Trophoblast cell (in vitro differentiated cells and primary cell): ENCODE measurements around the gene CKS1B.
"Not testable (repeated sequence)": the region's sequence is repeated elsewhere in the genome, so short reads cannot be mapped to it uniquely, and the experiment has no call there.

Experiments
- DNase-seq, 2 donors: peaks; one replicate each; pipeline ENCODE4 v3.0.0-alpha.2; 2016
- H2AFZ ChIP-seq: 2 replicates; pipeline ENCODE4 v1.6.1; 2013; ENCODE audit warnings: low read length, moderate library complexity, mild to moderate bottlenecking; ENCODE audit not compliant: insufficient read depth, poor library complexity
- H2AK5ac ChIP-seq: 2 replicates; pipeline ENCODE4 v1.6.1; 2013; ENCODE audit warnings: mild to moderate bottlenecking, low read length
- H2BK120ac ChIP-seq: 2 replicates; pipeline ENCODE4 v1.6.1; 2013; ENCODE audit warnings: low read length, mild to moderate bottlenecking, moderate library complexity; ENCODE audit not compliant: insufficient read depth, poor library complexity
- H2BK12ac ChIP-seq: 2 replicates; pipeline ENCODE4 v1.6.1; 2013; ENCODE audit warnings: mild to moderate bottlenecking, low read length, moderate library complexity
- H2BK5ac ChIP-seq: 2 replicates; pipeline ENCODE4 v1.6.1; 2013; ENCODE audit warnings: low read length, low read depth, moderate library complexity, mild to moderate bottlenecking; ENCODE audit not compliant: poor library complexity
- H3K14ac ChIP-seq: 2 replicates; pipeline ENCODE4 v1.6.1; 2013; ENCODE audit warnings: mild to moderate bottlenecking, low read length
- H3K18ac ChIP-seq: 2 replicates; pipeline ENCODE4 v1.6.1; 2013; ENCODE audit warnings: mild to moderate bottlenecking, low read length
- H3K23ac ChIP-seq: 2 replicates; pipeline ENCODE4 v1.6.1; 2013; ENCODE audit warnings: low read length
- H3K27ac ChIP-seq: 2 replicates; pipeline ENCODE4 v1.5.1; 2013; ENCODE audit warnings: low read depth, mild to moderate bottlenecking, inconsistent platforms, low read length, moderate library complexity
- H3K27me3 ChIP-seq: 2 replicates; pipeline ENCODE4 v1.6.1; 2013; ENCODE audit warnings: inconsistent platforms, mild to moderate bottlenecking, low read length, moderate library complexity; ENCODE audit not compliant: insufficient read depth
- H3K36me3 ChIP-seq, 2 experiments: 1 replicate in 1 of 2; 2 replicates in 1 of 2; pipeline ENCODE4 v1.6.1; 2013; ENCODE audit warnings: low read length in 2 of 2, mild to moderate bottlenecking in 2 of 2, moderate library complexity in 1 of 2; ENCODE audit not compliant: insufficient read depth in 2 of 2, control insufficient read depth in 1 of 2
- H3K4ac ChIP-seq: 2 replicates; pipeline ENCODE4 v1.6.1; 2013; ENCODE audit warnings: low read depth, mild to moderate bottlenecking, low read length, moderate library complexity
- H3K4me1 ChIP-seq, 2 experiments: 1 replicate in 1 of 2; 2 replicates in 1 of 2; pipeline ENCODE4 v1.6.1; 2013; ENCODE audit warnings: low read length in 2 of 2, mild to moderate bottlenecking in 2 of 2, moderate library complexity in 1 of 2; ENCODE audit not compliant: insufficient read depth in 2 of 2, control insufficient read depth in 1 of 2
- H3K4me2 ChIP-seq: 2 replicates; pipeline ENCODE4 v1.6.1; 2013; ENCODE audit warnings: inconsistent platforms, mild to moderate bottlenecking, low read length, moderate library complexity
- H3K4me3 ChIP-seq: 2 replicates; pipeline ENCODE4 v1.5.1; 2013; ENCODE audit warnings: mild to moderate bottlenecking, low read depth, low read length, inconsistent platforms
- H3K79me1 ChIP-seq: one replicate; pipeline ENCODE4 v1.6.1; 2013; ENCODE audit warnings: low read length
- H3K79me2 ChIP-seq: 2 replicates; pipeline ENCODE4 v1.6.1; 2013; ENCODE audit warnings: low read length, mild to moderate bottlenecking; ENCODE audit not compliant: control insufficient read depth, insufficient read depth, poor library complexity
- H3K9ac ChIP-seq: 2 replicates; pipeline ENCODE4 v1.6.1; 2013; ENCODE audit warnings: mild to moderate bottlenecking, low read length
- H3K9me3 ChIP-seq: 2 replicates; pipeline ENCODE4 v1.6.1; 2013; ENCODE audit warnings: low read depth, mild to moderate bottlenecking, control low read depth, inconsistent platforms, low read length; ENCODE audit not compliant: insufficient read depth
- H4K12ac ChIP-seq: 2 replicates; pipeline ENCODE4 v1.6.1; 2013; ENCODE audit warnings: low read depth, mild to moderate bottlenecking, low read length, moderate library complexity
- H4K8ac ChIP-seq: 2 replicates; pipeline ENCODE4 v1.6.1; 2013; ENCODE audit warnings: low read depth, mild to moderate bottlenecking, low read length, moderate library complexity
- H4K91ac ChIP-seq: one replicate; pipeline ENCODE4 v1.6.1; 2013; ENCODE audit warnings: low read depth, mild to moderate bottlenecking, low read length, moderate library complexity
- WGBS: extraction: QIAGEN DNeasy Blood & Tissue Kit; methylation state at CpG from one replicate; pipeline ENCODE4 v1.1.7; 2013; ENCODE audit warnings: missing lambda C conversion rate; ENCODE audit not compliant: insufficient read length, insufficient coverage; ENCODE audit errors: extremely low coverage; 5-methylcytosine and 5-hydroxymethylcytosine counted together

CKS1B gene

GRCh38 chr1:154994269-154994587 is 19.7 kb downstream of the CKS1B start:
- Histone ChIP-seq H3K14ac (no peak overlapping the region), H4K91ac (no peak overlapping the region), H3K9ac (no peak overlapping the region), H3K18ac (no peak overlapping the region), H3K79me1 (no peaks in the 10 kb centered on the region), H3K4me2 (no peak overlapping the region), H4K8ac (no peak overlapping the region), H3K27me3 (no peaks in the 10 kb centered on the region), H2AFZ (no peak overlapping the region), H3K4ac (no peak overlapping the region), H3K27ac (no peak overlapping the region), H2BK12ac (no peak overlapping the region), H3K23ac (no peak overlapping the region), H4K12ac (no peak overlapping the region), H3K79me2 (no peaks in the 10 kb centered on the region), H3K9me3 (no peaks in the 10 kb centered on the region), H2BK5ac (no peak overlapping the region), H2AK5ac (no peak overlapping the region), H2BK120ac (no peak overlapping the region), H3K36me3 (peaks cover 10 to 17% of the 10 kb centered on the region in 2 experiments), H3K4me3 (no peak overlapping the region), H3K4me1 (peaks cover 3% of the 10 kb centered on the region in 2 experiments)
- no peak for DNase-seq
- whole genome bisulfite sequencing = no CpG with 5 or more reads among the region's 1 CpG

DNA sequence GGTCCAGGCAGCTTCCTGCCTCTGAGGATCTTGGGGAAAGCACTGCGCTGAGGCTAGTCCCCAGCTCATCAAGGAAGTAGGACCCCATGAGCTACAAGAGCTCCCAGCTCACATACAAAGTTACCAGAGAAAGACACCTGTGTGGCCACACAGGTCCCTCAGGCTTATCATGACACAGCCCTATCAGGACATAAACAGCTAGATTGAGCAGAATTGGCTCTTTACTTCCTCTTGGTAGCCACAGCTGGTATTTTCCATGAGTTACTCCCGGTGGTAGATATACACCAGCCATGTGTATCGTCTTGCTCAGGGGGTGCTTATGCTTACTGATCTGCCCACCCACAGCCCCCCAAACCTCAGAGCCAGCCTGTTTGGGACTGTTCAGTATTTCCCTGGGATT is 20.1 kb downstream of the CKS1B start:
- Histone ChIP-seq H3K9me3 (no peaks in the 10 kb centered on the region), H4K91ac (no peak overlapping the region), H3K4ac (no peak overlapping the region), H3K23ac (no peak overlapping the region), H3K4me2 (no peak overlapping the region), H3K79me2 (no peaks in the 10 kb centered on the region), H2BK120ac (no peak overlapping the region), H2AK5ac (no peak overlapping the region), H3K9ac (no peak overlapping the region), H2AFZ (no peak overlapping the region), H2BK5ac (no peak overlapping the region), H3K36me3 (peaks cover 7 to 14% of the 10 kb centered on the region in 2 experiments), H4K12ac (no peak overlapping the region), H3K79me1 (no peaks in the 10 kb centered on the region), H3K4me1 (peaks cover 4 to 5% of the 10 kb centered on the region in 2 experiments), H3K4me3 (no peak overlapping the region), H3K18ac (no peak overlapping the region), H3K27me3 (no peaks in the 10 kb centered on the region), H3K27ac (no peak overlapping the region), H3K14ac (no peak overlapping the region), H2BK12ac (no peak overlapping the region), H4K8ac (no peak overlapping the region)
- DNase-seq = no peak
- WGBS = no CpG with 5 or more reads among the region's 3 CpGs

DNA sequence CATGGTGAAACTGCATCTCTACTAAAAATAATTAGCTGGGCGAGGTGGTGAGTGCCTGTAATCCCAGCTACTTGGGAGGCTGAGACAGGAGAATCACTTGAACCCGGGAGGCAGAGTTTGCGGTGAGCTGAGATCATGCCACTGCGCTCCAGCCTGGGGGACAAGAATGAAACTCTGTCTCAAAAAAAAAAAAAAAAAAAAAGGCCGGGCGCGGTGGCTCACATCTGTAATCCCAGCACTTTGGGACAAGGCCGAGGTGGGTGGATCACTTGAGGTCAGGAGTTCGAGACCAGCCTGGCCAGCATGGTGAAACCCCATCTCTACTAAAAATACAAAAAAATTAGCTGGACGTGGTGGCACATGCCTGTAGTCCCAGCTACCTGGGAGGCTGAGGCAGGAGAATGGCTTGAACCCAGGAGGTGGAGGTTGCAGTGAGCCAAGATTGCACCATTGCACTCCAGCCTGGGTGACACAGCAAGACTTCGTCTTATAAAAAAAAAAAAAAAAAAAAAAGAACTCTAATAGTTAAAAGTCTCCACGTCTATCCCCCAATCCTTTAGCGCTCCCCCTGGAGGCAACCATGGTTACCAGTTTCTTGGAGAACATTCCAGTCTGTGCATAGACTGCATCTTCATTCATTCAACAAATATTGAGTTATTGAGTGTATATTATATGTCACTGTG is 21.0 kb downstream of the CKS1B start:
- DNase-seq = peak; percentile 62 to 77
- not testable (repeated sequence) for H3K14ac ChIP-seq, H3K79me2 ChIP-seq, H3K27ac ChIP-seq, H3K23ac ChIP-seq, H4K12ac ChIP-seq, H3K9me3 ChIP-seq, H4K8ac ChIP-seq, H2AK5ac ChIP-seq, H2BK120ac ChIP-seq, H3K9ac ChIP-seq, H4K91ac ChIP-seq, H3K4me3 ChIP-seq, H3K4me2 ChIP-seq, H3K27me3 ChIP-seq, H2BK12ac ChIP-seq, H3K36me3 ChIP-seq, H2AFZ ChIP-seq, H3K4ac ChIP-seq, H3K18ac ChIP-seq, H2BK5ac ChIP-seq, H3K79me1 ChIP-seq
- no CpG with 5 or more reads among the region's 13 CpGs for WGBS
- peaks cover 10 to 11% of the 10 kb centered on the region in 2 experiments for H3K4me1 ChIP-seq

DNA sequence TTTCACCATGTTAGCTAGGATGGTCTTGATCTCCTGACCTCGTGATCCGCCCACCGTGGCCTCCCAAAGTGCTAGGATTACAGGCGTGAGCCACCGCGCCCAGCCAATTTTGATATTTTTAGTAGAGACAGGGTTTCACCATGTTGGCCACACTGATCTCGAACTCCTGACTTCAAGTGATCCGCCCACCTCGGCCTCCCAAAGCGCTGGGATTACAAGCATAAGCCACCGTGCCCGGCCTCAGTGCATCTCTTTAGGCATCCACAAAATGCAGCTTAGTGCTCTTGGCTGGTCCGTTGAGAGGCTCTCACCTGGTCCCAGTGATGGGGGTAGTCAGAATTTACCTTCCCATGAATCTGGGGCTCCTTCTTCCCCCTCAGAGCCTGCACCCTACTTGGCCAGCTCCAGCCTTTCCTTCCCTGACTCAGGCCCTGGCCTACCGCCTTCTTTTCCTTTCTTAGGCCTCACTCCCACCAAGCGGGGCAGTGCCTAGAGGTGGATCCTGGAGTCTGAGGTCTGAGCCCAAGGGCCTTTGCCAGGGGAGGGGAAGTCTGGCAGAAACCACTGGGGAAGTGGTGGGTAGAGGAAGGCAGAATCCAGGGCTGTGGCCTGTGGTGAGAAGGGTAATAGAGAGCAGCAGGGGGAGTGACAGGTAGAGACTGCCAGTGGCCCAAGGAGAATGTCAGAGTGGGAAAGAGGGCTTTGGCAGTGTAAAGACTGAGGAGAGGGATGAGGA is 22.7 kb downstream of the CKS1B start:
- peaks cover 4% of the 10 kb centered on the region for H3K79me2 ChIP-seq
- H3K23ac ChIP-seq = no peak overlapping the region
- H3K9me3 ChIP-seq = no peaks in the 10 kb centered on the region
- H2BK120ac ChIP-seq = no peak overlapping the region
- no peaks in the 10 kb centered on the region for H3K27me3 ChIP-seq
- peak overlapping the region; percentile 37 for H2AK5ac ChIP-seq
- WGBS = no CpG with 5 or more reads among the region's 15 CpGs
- H3K9ac ChIP-seq = no peak overlapping the region
- no peak for DNase-seq
- no peak overlapping the region for H2BK12ac ChIP-seq
- no peak overlapping the region for H3K14ac ChIP-seq
- no peak overlapping the region for H3K4me3 ChIP-seq
- no peak overlapping the region for H3K4me2 ChIP-seq
- peaks cover 0 to 5% of the 10 kb centered on the region in 2 experiments for H3K36me3 ChIP-seq
- no peak overlapping the region for H3K4ac ChIP-seq
- no peak overlapping the region for H4K8ac ChIP-seq
- no peak overlapping the region for H3K18ac ChIP-seq
- H2AFZ ChIP-seq = no peak overlapping the region
- no peak overlapping the region for H4K12ac ChIP-seq
- H3K4me1 ChIP-seq = peaks cover 10 to 14% of the 10 kb centered on the region in 2 experiments
- H3K79me1 ChIP-seq = peaks cover 18% of the 10 kb centered on the region
- no peak overlapping the region for H4K91ac ChIP-seq
- no peak overlapping the region for H3K27ac ChIP-seq
- H2BK5ac ChIP-seq = no peak overlapping the region
